H1 (cell line): Measurements from ENCODE around the gene RNF41. TPM values are rescaled to one million over a fixed set of nuclear protein-coding genes. Genes with fewer than 3 reads are reported as not detected.

ENCODE experiments used
- CTCF ChIA-PET: fragments of 300-600 bp; sonication (Branson Sonifier 250); formaldehyde crosslinking; loops from one replicate; lab custom pipeline; 2021; ENCODE audit not compliant: partially characterized antibody; lab: Charles Lee
- POLR2A ChIA-PET: fragments of 300-600 bp; sonication (Branson Sonifier 250); formaldehyde crosslinking; loops from one replicate; lab custom pipeline; 2021; ENCODE audit warnings: inconsistent platforms; ENCODE audit not compliant: partially characterized antibody; lab: Charles Lee
- DNase-seq, 2 experiments: peaks; one replicate each; pipeline versions ENCODE4 v3.0.0 to v3.0.0-alpha.2; 2010 to 2022; ENCODE audit warnings: low spot score in 2 of 2, low read depth in 1 of 2, mixed read lengths in 1 of 2
- FAIRE-seq: peaks from 2 replicates; lab custom pipeline; 2011; peaks lifted over from hg19 to GRCh38; lab: Jason Lieb, UNC
- H2AFZ ChIP-seq: 2 replicates; pipeline ENCODE4 v1.8.1; 2012; ENCODE audit warnings: low read length, inconsistent platforms
- H2AK5ac ChIP-seq: 2 replicates; pipeline ENCODE4 v1.6.1; 2013; ENCODE audit warnings: low read depth, low read length
- H2BK120ac ChIP-seq: replicated peaks from 2 replicates; pipeline ENCODE3; 2013; ENCODE audit warnings: low read depth, low read length, inconsistent platforms
- H2BK12ac ChIP-seq: 2 replicates; pipeline ENCODE4 v1.6.1; 2013; ENCODE audit warnings: low read depth, low read length
- H2BK15ac ChIP-seq: 2 replicates; pipeline ENCODE4 v1.6.1; 2013; ENCODE audit warnings: low read length
- H2BK20ac ChIP-seq: 2 replicates; pipeline ENCODE4 v1.6.1; 2013; ENCODE audit warnings: low read length
- H2BK5ac ChIP-seq: 2 replicates; pipeline ENCODE4 v1.6.1; 2013; ENCODE audit warnings: low read depth, low read length
- H3K14ac ChIP-seq: 2 replicates; pipeline ENCODE4 v1.6.1; 2013; ENCODE audit warnings: inconsistent platforms; ENCODE audit not compliant: insufficient read length
- H3K18ac ChIP-seq: 2 replicates; pipeline ENCODE4 v1.6.1; 2013; ENCODE audit warnings: low read length; ENCODE audit errors: extremely low read depth
- H3K23ac ChIP-seq: 2 replicates; pipeline ENCODE4 v1.6.1; 2013; ENCODE audit warnings: inconsistent platforms; ENCODE audit not compliant: insufficient read length
- H3K23me2 ChIP-seq: 2 replicates; pipeline ENCODE4 v1.6.1; 2013; ENCODE audit warnings: low read depth, low read length
- H3K27ac ChIP-seq: 2 replicates; pipeline ENCODE4 v1.6.1; 2011; ENCODE audit warnings: low read depth, low read length, inconsistent platforms
- H3K27me3 ChIP-seq, 4 experiments: replicated peaks in 1 of 4; 1 replicate in 1 of 4; 2 replicates in 3 of 4; pipeline versions ENCODE4 v1.6.1 to v1.8.1; 2011 to 2013; ENCODE audit warnings: low read length in 3 of 4, mild to moderate bottlenecking in 3 of 4, inconsistent platforms in 2 of 4, mixed read lengths in 2 of 4, moderate library complexity in 1 of 4; ENCODE audit not compliant: control insufficient read depth in 3 of 4, insufficient read depth in 3 of 4; ENCODE audit errors: extremely low read depth in 1 of 4
- H3K36me3 ChIP-seq, 4 experiments: 2 replicates each; pipeline versions ENCODE4 v1.6.1 to v1.8.1; 2011 to 2013; ENCODE audit warnings: mild to moderate bottlenecking in 4 of 4, low read length in 3 of 4, moderate library complexity in 2 of 4, control low read depth in 1 of 4, inconsistent platforms in 1 of 4; ENCODE audit not compliant: insufficient read depth in 4 of 4, control insufficient read depth in 2 of 4
- H3K4ac ChIP-seq: replicated peaks from 2 replicates; pipeline ENCODE3; 2013; ENCODE audit warnings: low read length, low read depth, mixed read lengths, inconsistent platforms; ENCODE audit not compliant: insufficient read length
- H3K4me1 ChIP-seq, 4 experiments: replicated peaks in 1 of 4; 1 replicate in 1 of 4; 2 replicates in 3 of 4; pipeline versions ENCODE4 v1.6.1 to v1.8.1; 2011 to 2013; ENCODE audit warnings: low read length in 3 of 4, inconsistent platforms in 2 of 4, mixed read lengths in 1 of 4; ENCODE audit not compliant: insufficient read depth in 4 of 4, control insufficient read depth in 3 of 4
- H3K4me2 ChIP-seq, 2 experiments: 2 replicates each; pipeline versions ENCODE4 v1.6.1 to v1.8.1; 2011 to 2013; ENCODE audit warnings: low read depth in 2 of 2, low read length in 2 of 2, control low read depth in 1 of 2, inconsistent platforms in 1 of 2, mild to moderate bottlenecking in 1 of 2; ENCODE audit not compliant: insufficient read depth in 1 of 2
- H3K4me3 ChIP-seq, 4 experiments: fragments of 200-600, 300-600 bp in 1 of 4; sonication (generic), shearing (Covaris generic), sonication (Bioruptor Twin) in 1 of 4; 2 replicates each; pipeline versions ENCODE4 v1.5.1 to v1.8.1; 2011 to 2016; ENCODE audit warnings: low read length in 4 of 4, low read depth in 3 of 4, control low read depth in 2 of 4, inconsistent platforms in 2 of 4, mild to moderate bottlenecking in 2 of 4, mixed read lengths in 1 of 4, moderate library complexity in 1 of 4; ENCODE audit not compliant: insufficient read depth in 2 of 4; ENCODE audit errors: extremely low read depth in 1 of 4
- H3K56ac ChIP-seq: replicated peaks from 2 replicates; pipeline ENCODE3; 2013; ENCODE audit warnings: low read depth, mild to moderate bottlenecking, mixed read lengths, low read length, inconsistent platforms; ENCODE audit not compliant: insufficient read length
- H3K79me1 ChIP-seq: 2 replicates; pipeline ENCODE4 v1.6.1; 2013; ENCODE audit warnings: low read depth, low read length, control low read depth
- H3K79me2 ChIP-seq, 2 experiments: 2 replicates each; pipeline versions ENCODE4 v1.6.1 to v1.8.1; 2012 to 2013; ENCODE audit warnings: low read length in 2 of 2, mild to moderate bottlenecking in 2 of 2, inconsistent platforms in 1 of 2; ENCODE audit not compliant: insufficient read depth in 2 of 2, control insufficient read depth in 1 of 2
- H3K9ac ChIP-seq, 4 experiments: replicated peaks in 1 of 4; 1 replicate in 1 of 4; 2 replicates in 3 of 4; pipeline versions ENCODE4 v1.6.1 to v1.8.1; 2011 to 2013; ENCODE audit warnings: low read depth in 3 of 4, low read length in 3 of 4, control low read depth in 2 of 4, mild to moderate bottlenecking in 2 of 4, moderate library complexity in 2 of 4, inconsistent platforms in 1 of 4; ENCODE audit errors: extremely low read depth in 1 of 4
- H3K9me3 ChIP-seq, 2 experiments: 2 replicates each; pipeline versions ENCODE4 v1.6.1 to v1.8.1; 2012 to 2013; ENCODE audit warnings: mild to moderate bottlenecking in 2 of 2, moderate library complexity in 2 of 2, control low read depth in 1 of 2, inconsistent platforms in 1 of 2, low read depth in 1 of 2, low read length in 1 of 2, mixed read lengths in 1 of 2; ENCODE audit not compliant: insufficient read depth in 2 of 2
- H4K20me1 ChIP-seq, 2 experiments: replicated peaks in 1 of 2; 2 replicates each; pipeline versions ENCODE3 to v1.8.1; 2011 to 2013; ENCODE audit warnings: inconsistent platforms in 2 of 2, low read length in 2 of 2, mild to moderate bottlenecking in 1 of 2; ENCODE audit not compliant: insufficient read depth in 2 of 2, control insufficient read depth in 1 of 2
- H4K5ac ChIP-seq: 2 replicates; pipeline ENCODE4 v1.6.1; 2013; ENCODE audit warnings: low read length, low read depth, mixed read lengths, inconsistent platforms; ENCODE audit not compliant: insufficient read length
- H4K8ac ChIP-seq: 2 replicates; pipeline ENCODE4 v1.8.0; 2013; ENCODE audit warnings: mild to moderate bottlenecking, moderate library complexity, low read length, inconsistent platforms; ENCODE audit not compliant: insufficient read depth; ENCODE audit errors: extremely low read depth
- H4K91ac ChIP-seq: replicated peaks from 2 replicates; pipeline ENCODE3; 2013; ENCODE audit warnings: low read length, mixed read lengths, inconsistent platforms; ENCODE audit not compliant: insufficient read length
- CEBPB ChIP-seq: IDR thresholded peaks from 2 replicates; pipeline ENCODE4 v1.6.1; 2012; ENCODE audit warnings: low read depth, low read length
- CHD2 ChIP-seq: IDR thresholded peaks from 2 replicates; pipeline ENCODE4 v1.6.1; 2012; ENCODE audit warnings: low read length, improper control_type of control experiment
- E2F6 ChIP-seq: IDR thresholded peaks from 2 replicates; pipeline ENCODE4 v1.6.1; 2012; ENCODE audit warnings: inconsistent platforms
- FOSL1 ChIP-seq: IDR thresholded peaks from 2 replicates; pipeline ENCODE4 v1.6.1; 2011; ENCODE audit warnings: mild to moderate bottlenecking, low read depth, low read length, moderate library complexity; ENCODE audit not compliant: insufficient read depth
- GABPA ChIP-seq: IDR thresholded peaks from 2 replicates; pipeline ENCODE4 v1.6.1; 2011; ENCODE audit warnings: mild to moderate bottlenecking, low read length, moderate library complexity, borderline replicate concordance; ENCODE audit not compliant: insufficient read depth
- KDM5A ChIP-seq: fragments of 200-600 bp; IDR thresholded peaks from 2 replicates; pipeline ENCODE4 v1.7.1; 2012; ENCODE audit warnings: mild to moderate bottlenecking, low read length, inconsistent platforms, mixed read lengths
- SIRT6 ChIP-seq: IDR thresholded peaks from one replicate; pipeline ENCODE4 v1.7.1; 2012; ENCODE audit warnings: low read length, inconsistent platforms
- TCF12 ChIP-seq: IDR thresholded peaks from 2 replicates; pipeline ENCODE4 v1.6.1; 2011; ENCODE audit warnings: low read depth, mild to moderate bottlenecking, low read length
- WGBS, 2 experiments: shearing (Covaris generic) in 1 of 2; methylation state at CpG; one replicate each; pipeline versions ENCODE4 v1.1.6 to v1.1.7; 2013 to 2015; ENCODE audit warnings: low lambda C conversion rate in 2 of 2, mixed read lengths in 2 of 2, inconsistent platforms in 1 of 2, low coverage in 1 of 2, missing lambda C conversion rate in 1 of 2; ENCODE audit not compliant: insufficient replicate concordance in 2 of 2, insufficient coverage in 1 of 2, insufficient read length in 1 of 2; ENCODE audit errors: extremely low coverage in 1 of 2, missing lambda C conversion rate in 1 of 2; 5-methylcytosine and 5-hydroxymethylcytosine counted together
- polyA plus RNA-seq, 7 experiments: library from polyadenylated mRNA; depleted of rRNA in 3 of 7; stranded (reverse) in 5 of 7; unstranded in 2 of 7; fragments of >200 nt in 5 of 7; fragments of 200-250 nt in 2 of 7; gene quantifications; 1 replicate in 5 of 7; 2 replicates in 1 of 7; 4 replicates in 1 of 7; pipeline versions ENCODE4 v1.2.1 to v1.2.3, GENCODE V29; 2011 to 2013; ENCODE audit warnings: missing spikeins in 2 of 7, mixed read lengths in 2 of 7
- total RNA-seq: library from RNA; stranded (reverse); fragmentation: NEBNext Ultra II Directional; extraction: Animal tissue kit (Norgen Biotek cat#: 25700); gene quantifications from 2 replicates; pipeline ENCODE4 v1.2.1, GENCODE V29; 2021

Gene RNF41
- total and polyA plus RNA-seq, 2 of the 8 experiments (the other 6 are each of a cell fraction or from before 2014, with no cell fraction given) = 55.5 to 98.6 TPM

- no peak for DNase-seq
- peaks cover 3 to 13% (median 6%) of the 10 kb centered on the region in 4 experiments; a peak in 6 of 7 replicates for H3K4me1 ChIP-seq
- no peaks in the 10 kb centered on the region for H3K27me3 ChIP-seq
- no peak overlapping the region for H4K8ac ChIP-seq
- H3K9ac ChIP-seq = peak overlapping the region; percentile 66 to 94 (median 74)
- POLR2A ChIA-PET = interaction anchor here (1.0 to 9.8 kb wide), 26 partner anchors 8 to 415 kb away, joined by 3 to 203 read pairs (median 11); partner anchors contain the start of genes ANKRD52, CNPY2, COQ10A and ESYT1
- peak overlapping the region; percentile 67 to 94 (median 86) for H3K4me3 ChIP-seq
- H2BK12ac ChIP-seq = peak overlapping the region; percentile 71; the same call in 1 of the 2 replicates
- H3K56ac ChIP-seq = peak overlapping the region; percentile 33
- peaks cover 0 to 4% of the 10 kb centered on the region in 2 experiments for H4K20me1 ChIP-seq
- peak overlapping the region; percentile 75; the same call in 1 of the 2 replicates for H3K18ac ChIP-seq
- no peak overlapping the region for H4K5ac ChIP-seq
- H2BK5ac ChIP-seq = peak overlapping the region; percentile 89
- peaks cover 8% of the 10 kb centered on the region for H3K79me1 ChIP-seq
- peaks cover 0 to 8% (median 6%) of the 10 kb centered on the region in 4 experiments; a peak in 4 of 8 replicates for H3K36me3 ChIP-seq
- H2BK20ac ChIP-seq = no peak overlapping the region
- no peak overlapping the region for H2BK15ac ChIP-seq
- no peak overlapping the region for H2BK120ac ChIP-seq
- peak overlapping the region; percentile 85 to 100 for H3K4me2 ChIP-seq
- no peak for FAIRE-seq
- peaks cover 22% of the 10 kb centered on the region for H3K23me2 ChIP-seq
- peak overlapping the region; percentile 86 for H3K27ac ChIP-seq
- H2AK5ac ChIP-seq = peak overlapping the region; percentile 85; the same call in 1 of the 2 replicates
- CTCF ChIA-PET = interaction anchor here (0.6 to 4.2 kb wide), 16 partner anchors 7 to 416 kb away, joined by 3 to 89 read pairs (median 13); partner anchors contain the start of genes ANKRD52, COQ10A, SMARCC2 and ZC3H10
- H3K4ac ChIP-seq = no peak overlapping the region
- H3K14ac ChIP-seq = no peak overlapping the region
- H2AFZ ChIP-seq = no peak overlapping the region
- no peak overlapping the region for H4K91ac ChIP-seq
- H3K9me3 ChIP-seq = no peaks in the 10 kb centered on the region
- no peak overlapping the region for H3K23ac ChIP-seq
- peaks cover 0 to 30% of the 10 kb centered on the region in 2 experiments; a peak in 2 of 4 replicates for H3K79me2 ChIP-seq
- no peak for TF ChIP-seq GABPA
- TF ChIP-seq E2F6 = no peak
- TF ChIP-seq CHD2 = no peak
- TF ChIP-seq TCF12 = no peak
- TF ChIP-seq CEBPB = peak; percentile 81
- no peak for TF ChIP-seq FOSL1
- no peak for TF ChIP-seq SIRT6
- 0 out of 2 replicates have a peak, but pooled peaks have one; percentile 2 for TF ChIP-seq KDM5A
- 49% methylated on average over 9 of the region's 10 CpGs; no CpG with 5 or more reads in 1 of the 2 experiments for WGBS, 2 experiments
Measured at GRCh38 chr12:56220611-56221231, 1.0 kb downstream of the RNF41 start.
